ENCODE results near the gene RPS26. TPM values are rescaled to one million over a fixed set of nuclear protein-coding genes. Genes with fewer than 3 reads are reported as not detected.

Gene RPS26
- 15.8 to 27.8 TPM (median 19.5 TPM) in 3 replicates for total RNA-seq
- long read RNA-seq, transcript RPS26-204 (4 exons, 1,140 nt): major isoform, 9 of 13 reads
- long read RNA-seq, partial matches to known transcripts: 2 of 13 reads
- long read RNA-seq, other reads (novel, unspliced or antisense): 2 of 13 reads

DNA sequence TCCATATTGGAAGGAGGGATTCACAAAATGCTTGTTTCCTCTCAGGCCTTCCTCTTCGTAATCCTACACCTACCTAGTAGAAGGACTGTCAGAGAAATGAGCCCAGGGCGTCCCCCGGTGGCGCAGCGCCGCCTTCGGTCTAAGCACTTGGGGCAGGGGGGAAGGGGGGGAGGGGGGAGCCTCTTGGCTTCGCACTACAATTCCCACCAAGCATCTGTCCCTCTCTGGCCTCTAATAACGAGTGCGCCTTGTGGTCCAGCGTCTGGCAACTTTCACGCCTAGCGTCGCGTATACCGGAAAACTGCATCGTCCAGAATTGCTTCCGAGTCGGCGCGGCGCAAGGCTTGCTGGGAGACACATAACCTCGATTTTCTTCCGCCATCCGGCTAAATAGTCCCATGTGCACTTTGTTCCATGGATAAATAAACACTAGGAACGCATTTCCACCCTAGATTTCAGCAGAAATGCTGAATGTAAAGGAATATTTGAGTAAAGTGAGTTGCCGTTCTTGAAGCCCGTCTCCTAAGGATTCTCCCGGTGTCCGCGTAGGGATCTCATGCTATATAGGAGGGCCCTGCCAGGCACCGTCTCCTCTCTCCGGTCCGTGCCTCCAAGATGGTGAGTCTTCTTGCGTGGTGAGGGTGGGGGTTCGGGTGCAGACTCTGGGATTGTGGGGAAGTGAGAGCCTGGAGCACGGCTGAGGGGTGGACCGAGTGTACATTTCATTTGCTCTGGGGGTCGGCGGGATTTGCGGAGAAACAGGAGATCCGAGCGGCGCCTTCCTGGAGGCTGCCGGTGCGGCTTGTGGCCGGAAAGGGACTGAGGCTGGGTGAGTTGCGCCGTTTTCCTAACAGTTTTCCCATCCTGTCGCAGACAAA is at the start of gene RPS26:
TSS of gene RPS26 (plus strand) at position 367 of the 878 bp plus-strand sequence. CDS start at position 616, 249 bp downstream.
- peaks cover 30% of the 10 kb centered on the region for H3K4me1 Mint-ChIP-seq (ENCODE audit: low read depth)
- H3K9me3 Mint-ChIP-seq (ENCODE audit: low read depth): no peaks in the 10 kb centered on the region
- H3K27me3 Mint-ChIP-seq (ENCODE audit: low read depth): no peaks in the 10 kb centered on the region
- peak within 1 kb of the TSS; percentile 97 for H3K27ac Mint-ChIP-seq (ENCODE audit: unreplicated experiment)
- peaks cover 10% of the 10 kb centered on the region for H3K36me3 Mint-ChIP-seq (ENCODE audit: low read depth)
- DNase-seq (ENCODE audit: low spot score): peak; percentile 98
- peak within 1 kb of the TSS; percentile 92 for H3K4me3 Mint-ChIP-seq (ENCODE audit: unreplicated experiment)
- TF ChIP-seq, protein P1, sequence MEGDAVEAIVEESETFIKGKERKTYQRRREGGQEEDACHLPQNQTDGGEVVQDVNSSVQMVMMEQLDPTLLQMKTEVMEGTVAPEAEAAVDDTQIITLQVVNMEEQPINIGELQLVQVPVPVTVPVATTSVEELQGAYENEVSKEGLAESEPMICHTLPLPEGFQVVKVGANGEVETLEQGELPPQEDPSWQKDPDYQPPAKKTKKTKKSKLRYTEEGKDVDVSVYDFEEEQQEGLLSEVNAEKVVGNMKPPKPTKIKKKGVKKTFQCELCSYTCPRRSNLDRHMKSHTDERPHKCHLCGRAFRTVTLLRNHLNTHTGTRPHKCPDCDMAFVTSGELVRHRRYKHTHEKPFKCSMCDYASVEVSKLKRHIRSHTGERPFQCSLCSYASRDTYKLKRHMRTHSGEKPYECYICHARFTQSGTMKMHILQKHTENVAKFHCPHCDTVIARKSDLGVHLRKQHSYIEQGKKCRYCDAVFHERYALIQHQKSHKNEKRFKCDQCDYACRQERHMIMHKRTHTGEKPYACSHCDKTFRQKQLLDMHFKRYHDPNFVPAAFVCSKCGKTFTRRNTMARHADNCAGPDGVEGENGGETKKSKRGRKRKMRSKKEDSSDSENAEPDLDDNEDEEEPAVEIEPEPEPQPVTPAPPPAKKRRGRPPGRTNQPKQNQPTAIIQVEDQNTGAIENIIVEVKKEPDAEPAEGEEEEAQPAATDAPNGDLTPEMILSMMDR (IDR thresholded peaks at IDR 0.05): peak; percentile 79

DNA sequence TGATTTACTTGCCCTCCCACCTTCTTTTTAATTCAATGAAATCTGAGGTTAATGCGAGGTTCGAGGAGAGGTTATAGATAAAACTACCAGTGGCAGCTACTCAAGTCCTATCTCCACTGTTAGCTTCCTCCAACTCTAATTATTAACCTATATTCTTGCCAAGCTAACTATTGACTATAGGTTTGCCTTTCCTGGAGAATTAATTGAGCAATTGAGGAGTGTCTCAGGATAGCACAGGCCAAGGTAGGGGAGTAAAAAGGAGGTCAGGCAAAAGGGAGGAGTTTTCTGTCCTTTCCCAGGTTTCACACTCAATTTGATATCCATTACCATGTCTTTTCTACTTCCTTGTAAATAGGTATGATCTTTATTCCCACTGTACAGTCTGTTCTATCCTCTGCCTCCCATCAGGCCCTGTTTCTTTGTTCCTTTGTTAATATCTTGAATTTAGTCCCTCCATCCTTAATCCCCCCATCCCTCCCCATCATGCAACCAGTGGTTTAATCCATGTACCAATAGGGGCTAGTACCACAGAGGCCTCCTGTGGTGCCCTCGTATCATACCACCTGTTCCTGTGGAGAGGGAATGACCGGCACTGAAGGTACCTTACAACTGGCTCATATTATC is 48.4 kb upstream of the RPS26 start:
- Mint-ChIP-seq H3K4me1 (ENCODE audit: low read depth) (peaks cover 22% of the 10 kb centered on the region), H3K36me3 (ENCODE audit: low read depth) (peaks cover 27% of the 10 kb centered on the region), H3K27ac (ENCODE audit: unreplicated experiment) (no peak overlapping the region), H3K9me3 (ENCODE audit: low read depth) (no peaks in the 10 kb centered on the region), H3K27me3 (ENCODE audit: low read depth) (no peaks in the 10 kb centered on the region), H3K4me3 (ENCODE audit: unreplicated experiment) (no peak overlapping the region)
- DNase-seq (ENCODE audit: low spot score): no peak
- TF ChIP-seq, protein P1 (IDR thresholded peaks at IDR 0.05): no peak

DNA sequence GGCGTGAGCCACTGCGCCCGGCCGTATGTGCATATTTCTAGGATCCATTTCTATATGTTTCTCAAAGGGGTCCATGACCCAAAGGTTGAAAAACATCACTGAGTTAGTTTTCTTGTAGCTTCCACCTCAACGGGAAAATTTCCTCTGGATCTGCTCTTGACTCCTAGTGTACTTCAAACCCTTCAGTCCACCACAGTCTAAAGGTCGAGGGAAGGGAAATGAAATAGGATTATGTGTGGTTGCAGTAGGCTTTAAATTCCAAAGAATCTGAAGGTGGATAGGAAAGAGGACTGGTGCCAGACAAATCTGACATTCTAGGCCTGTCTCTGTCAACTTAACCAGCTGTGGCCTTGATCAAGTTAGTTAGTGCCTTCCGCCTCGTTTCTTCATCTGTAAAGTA is 46.4 kb upstream of the RPS26 start:
- H3K27ac Mint-ChIP-seq (ENCODE audit: unreplicated experiment): no peak overlapping the region
- H3K4me3 Mint-ChIP-seq (ENCODE audit: unreplicated experiment): no peak overlapping the region
- H3K27me3 Mint-ChIP-seq (ENCODE audit: low read depth): no peaks in the 10 kb centered on the region
- TF ChIP-seq, protein P1 (IDR thresholded peaks at IDR 0.05): no peak
- H3K9me3 Mint-ChIP-seq (ENCODE audit: low read depth): no peaks in the 10 kb centered on the region
- peaks cover 22% of the 10 kb centered on the region for H3K4me1 Mint-ChIP-seq (ENCODE audit: low read depth)
- peaks cover 19% of the 10 kb centered on the region for H3K36me3 Mint-ChIP-seq (ENCODE audit: low read depth)
- no peak for DNase-seq (ENCODE audit: low spot score)

DNA sequence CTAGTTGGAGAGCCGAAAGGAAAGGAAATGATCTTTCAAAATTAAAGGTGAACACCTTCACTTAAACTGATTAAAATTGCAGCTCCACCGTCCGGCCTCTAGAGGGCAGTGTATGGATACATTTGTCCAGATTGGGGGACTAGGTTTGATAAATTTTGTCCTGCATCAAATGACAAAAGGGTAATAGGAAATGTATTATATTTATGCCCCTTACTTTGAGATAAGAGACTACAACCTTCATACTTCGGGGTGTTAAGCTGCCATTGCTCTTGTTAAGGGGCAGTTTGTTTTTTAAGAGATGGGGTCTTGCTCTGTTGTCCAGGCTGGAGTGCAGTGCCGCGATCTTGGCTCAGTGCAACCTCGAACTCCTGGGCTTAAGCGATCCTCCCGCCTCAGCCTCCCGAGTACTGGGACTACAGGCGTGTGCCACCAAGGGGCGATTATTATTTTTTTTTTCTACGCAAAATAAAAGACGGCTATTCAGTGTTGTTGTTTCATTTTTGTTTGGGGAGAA is 45.5 kb upstream of the RPS26 start:
- Mint-ChIP-seq H3K4me3 (ENCODE audit: unreplicated experiment) (peak overlapping the region; percentile 93), H3K36me3 (ENCODE audit: low read depth) (peaks cover 13% of the 10 kb centered on the region), H3K4me1 (ENCODE audit: low read depth) (peaks cover 24% of the 10 kb centered on the region), H3K9me3 (ENCODE audit: low read depth) (no peaks in the 10 kb centered on the region), H3K27me3 (ENCODE audit: low read depth) (no peaks in the 10 kb centered on the region), H3K27ac (ENCODE audit: unreplicated experiment) (peak overlapping the region; percentile 92)
- TF ChIP-seq, protein P1 (IDR thresholded peaks at IDR 0.05): peak; percentile 93
- no peak for DNase-seq (ENCODE audit: low spot score)

All from chondrocyte (in vitro differentiated cells).